COLO829 (cell line): ENCODE measurements around the gene COL5A2.

Source experiments
- DNase-seq: peaks from one replicate; pipeline ENCODE4 v3.0.0; 2012; ENCODE audit warnings: low spot score

The COL5A2 gene

DNA sequence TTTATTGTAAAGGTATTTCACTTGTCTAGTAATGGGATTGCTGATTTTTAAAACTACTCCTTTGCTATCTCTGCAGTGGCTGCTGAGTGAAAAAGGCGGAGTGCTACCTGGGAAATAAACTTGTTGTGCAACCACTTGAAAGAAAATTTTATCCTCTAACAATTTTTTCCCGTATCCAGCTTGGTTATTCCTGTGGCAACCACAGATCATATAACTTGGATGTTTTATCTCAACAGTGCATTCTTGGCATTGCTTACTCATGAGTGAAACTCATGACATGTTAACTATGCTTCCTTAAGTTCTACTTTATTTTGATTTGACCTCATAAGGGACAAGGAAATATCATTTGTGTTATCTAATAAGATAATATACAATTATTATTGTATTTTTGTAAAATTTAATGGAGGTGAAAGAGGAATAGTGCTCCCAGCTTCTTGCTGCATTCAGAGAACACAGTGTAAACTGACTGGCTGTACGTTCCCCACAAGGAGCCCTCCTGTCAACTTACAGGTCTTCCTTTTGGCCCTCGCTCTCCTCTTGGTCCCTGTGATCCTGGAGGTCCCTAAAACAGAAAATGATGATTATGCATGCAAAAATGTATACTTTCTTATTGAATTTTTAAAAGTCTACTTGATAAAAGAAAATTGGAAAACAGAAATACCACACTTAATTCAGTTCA lies 82.7 kb downstream of the COL5A2 start:
- no peak for DNase-seq

DNA sequence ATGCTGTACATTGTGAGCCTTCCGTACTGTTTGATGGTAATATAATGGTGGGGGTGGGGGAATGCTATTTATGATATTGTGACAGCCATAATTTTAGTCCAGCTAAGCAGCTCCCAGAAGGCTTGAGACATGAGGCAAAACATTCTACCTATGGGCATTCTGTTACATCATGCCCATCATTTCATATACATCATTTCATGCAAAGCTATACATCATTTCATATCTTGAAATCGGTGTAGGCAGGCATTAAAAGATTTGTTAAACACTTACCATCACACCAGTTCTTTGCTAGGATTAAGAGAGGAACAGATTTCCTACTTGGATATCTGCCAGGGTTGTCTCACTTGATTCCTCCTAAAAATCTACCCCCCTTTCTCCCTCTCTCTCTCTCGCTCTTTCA lies 84.5 kb downstream of the COL5A2 start:
- no peak for DNase-seq

DNA sequence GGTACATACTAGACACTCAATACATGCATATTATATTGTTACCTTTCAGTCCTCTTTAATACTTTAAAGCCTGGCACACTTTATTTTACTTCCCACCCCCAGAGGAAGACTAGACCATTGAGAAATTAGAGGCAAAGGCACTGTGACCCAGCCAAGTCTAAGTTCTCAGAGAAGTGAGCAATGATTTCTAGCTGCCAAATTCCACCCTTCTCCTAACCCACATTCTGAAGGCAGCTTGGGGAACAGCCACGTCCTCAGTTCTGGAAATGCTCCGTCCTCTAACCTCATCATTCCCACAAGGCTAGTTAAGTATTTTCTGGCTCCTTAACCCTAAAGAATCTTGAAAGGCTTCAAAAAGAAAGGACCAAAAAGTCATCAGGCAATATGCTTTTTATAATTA lies 86.6 kb downstream of the COL5A2 start:
- DNase-seq = no peak

DNA sequence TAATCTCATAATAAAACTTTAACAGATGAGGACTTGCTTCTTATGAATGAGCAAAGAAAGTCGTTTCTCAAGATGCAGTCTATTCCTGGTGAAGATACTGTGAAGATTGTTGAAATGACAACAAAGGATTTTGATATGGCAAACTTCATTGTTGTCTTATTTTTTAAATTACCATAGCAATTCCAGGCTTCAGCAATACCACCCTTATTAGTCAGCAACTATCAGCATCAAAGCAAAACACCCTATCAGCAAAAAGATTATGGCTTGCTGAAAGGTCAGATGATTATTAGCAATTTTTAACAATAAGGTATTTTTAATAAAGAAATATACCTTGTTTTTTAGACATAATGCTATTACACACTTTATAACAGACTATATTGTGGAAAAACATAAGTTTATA lies 88.3 kb downstream of the COL5A2 start:
- DNase-seq = no peak

DNA sequence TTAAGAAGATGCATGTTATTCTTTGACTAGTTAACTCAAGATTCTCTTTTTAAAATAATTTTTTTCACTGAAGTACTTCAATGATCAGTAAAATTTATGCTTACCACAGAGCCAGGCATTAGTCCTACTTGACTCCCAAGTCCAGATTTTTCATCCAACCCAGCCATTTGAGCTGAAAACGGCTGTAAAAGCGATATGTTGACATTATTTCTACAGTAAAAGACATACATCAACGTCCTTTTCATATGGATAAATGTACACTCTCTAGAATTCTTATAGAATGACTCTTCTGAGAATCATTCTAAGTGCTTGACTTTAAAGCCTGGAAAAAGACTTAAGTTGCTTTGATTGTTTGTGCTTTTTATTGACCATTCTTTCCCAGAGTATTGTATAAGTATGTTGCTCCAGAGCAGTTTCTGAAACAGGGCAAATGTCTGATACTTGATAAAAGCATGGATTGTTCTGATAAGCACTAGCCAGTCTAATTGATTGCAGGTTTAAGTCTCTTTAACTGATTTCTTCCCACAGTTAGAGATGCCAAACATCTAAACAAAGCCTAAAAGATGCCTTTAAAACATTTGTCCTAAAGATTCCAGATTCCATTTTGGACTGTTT lies 90.9 kb downstream of the COL5A2 start:
- no peak for DNase-seq

DNA sequence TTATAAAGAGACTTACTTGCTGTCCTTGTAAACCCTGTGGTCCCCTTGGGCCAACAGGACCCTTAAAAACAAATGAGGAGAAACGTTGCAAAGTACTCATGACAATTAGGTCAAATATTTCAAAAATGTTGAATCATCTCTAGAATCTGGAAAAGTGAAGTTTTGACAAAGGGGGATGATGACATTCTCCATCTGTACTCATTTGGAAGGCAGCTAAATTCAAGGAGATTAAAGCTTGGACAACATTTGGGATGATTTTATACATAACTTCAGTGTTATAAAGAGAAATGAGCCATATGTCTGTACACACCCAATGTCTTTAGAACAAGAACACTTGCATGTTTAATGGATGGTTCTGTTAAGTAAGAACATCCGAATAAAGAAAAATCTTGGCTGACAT lies 92.9 kb downstream of the COL5A2 start:
- DNase-seq = no peak

DNA sequence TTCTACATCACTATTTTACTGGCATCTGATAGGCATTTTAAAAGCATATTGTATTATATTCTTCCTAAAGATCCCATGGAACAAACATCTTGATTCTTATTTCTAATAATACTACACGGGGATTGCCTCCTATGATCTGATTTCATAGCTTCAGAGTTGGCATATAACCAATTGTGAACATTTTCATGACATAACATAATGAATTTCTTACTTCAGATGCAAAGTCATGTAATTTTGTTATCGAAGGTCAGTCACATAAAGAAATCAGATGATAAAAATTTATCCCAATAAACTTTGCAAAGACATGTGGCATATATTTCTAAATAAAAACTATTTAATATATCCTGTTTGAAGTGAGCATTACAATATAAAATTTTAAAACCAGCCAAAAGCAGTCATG lies 93.3 kb downstream of the COL5A2 start:
- DNase-seq = no peak

DNA sequence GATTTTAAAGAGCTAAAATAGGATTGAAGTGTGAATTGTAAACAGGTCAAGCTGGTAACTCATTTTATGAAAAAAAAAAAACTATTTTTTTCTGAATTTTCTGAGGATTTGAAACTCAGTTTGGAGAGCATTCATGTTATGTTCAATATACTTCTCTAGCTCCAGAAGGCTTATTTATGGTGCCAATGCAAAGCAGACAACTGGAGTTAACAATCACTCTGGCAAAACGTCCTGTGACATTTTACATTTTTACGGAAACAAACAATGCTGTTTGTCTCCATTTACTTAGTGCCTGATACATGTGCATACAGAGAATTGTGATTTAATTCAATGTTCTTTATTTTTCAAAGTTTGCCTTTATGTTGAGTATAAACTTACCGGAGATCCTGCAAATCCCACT lies 96.0 kb downstream of the COL5A2 start:
- no peak for DNase-seq

DNA sequence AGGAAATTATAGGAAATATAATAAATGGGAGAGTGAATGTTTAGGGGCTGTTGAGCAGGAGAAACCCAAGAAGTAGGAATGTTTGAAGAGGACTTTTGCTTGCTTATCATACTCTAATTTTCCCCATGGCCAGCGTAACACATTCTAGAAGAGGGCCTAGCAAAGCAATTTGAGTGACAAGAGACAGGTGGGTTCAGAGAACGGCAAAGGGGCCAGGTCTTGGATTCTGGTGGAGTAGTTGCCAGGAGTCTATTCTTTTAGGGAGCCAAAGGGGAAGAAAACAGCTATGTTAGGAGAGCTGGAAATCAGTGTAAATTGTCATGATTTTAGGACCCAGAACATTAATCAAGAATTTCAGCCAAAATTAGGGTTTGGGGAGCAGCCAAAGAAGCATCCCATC lies 96.5 kb downstream of the COL5A2 start:
- DNase-seq = no peak

DNA sequence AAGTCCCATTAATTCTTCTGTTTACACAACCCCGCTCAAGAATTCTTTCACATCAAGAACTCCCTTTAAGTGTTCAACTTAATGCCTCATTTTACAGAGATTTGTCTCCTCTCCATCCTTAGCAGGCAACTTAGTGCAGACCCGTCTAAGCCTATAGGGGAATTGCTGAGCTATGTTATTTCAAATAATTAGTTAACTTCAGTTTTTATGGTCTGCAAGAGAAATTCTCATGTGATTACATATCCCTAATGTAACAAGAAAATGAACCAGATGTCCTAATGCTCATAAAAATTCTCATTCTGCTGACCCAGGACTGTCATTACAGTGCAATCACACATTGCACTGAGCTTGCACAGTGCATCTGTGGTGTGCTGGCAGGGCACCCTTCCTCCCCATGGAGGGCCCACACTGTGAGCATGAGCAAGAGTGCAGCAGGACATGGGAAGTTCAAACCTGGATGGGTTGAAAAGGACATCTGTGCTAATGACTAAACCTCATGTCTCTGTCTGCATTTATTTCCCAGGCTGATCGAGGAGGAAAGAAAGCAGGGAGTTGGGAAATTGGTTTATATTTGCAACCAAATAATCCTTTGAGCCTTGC lies 97.1 kb downstream of the COL5A2 start:
- no peak for DNase-seq

DNA sequence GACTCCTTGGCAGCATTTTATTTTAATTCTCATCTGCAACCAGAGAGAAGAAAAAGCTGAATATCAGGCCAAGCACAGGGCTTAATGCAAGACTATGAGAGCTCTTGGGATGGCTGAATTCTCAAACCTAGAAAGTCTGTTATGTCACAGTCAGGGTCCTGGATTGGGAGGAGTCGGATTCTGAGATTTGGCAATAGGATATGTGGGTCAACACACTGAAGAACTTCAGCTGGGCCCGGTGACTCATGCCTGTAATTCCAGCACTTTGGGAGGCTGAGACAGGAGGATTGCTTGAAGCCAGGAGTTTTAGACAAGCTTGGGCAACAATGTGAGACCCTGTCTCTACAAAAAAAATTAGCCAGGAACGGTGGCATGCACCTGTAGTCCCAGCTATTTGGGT lies 103.0 kb downstream of the COL5A2 start:
- DNase-seq = no peak

DNA sequence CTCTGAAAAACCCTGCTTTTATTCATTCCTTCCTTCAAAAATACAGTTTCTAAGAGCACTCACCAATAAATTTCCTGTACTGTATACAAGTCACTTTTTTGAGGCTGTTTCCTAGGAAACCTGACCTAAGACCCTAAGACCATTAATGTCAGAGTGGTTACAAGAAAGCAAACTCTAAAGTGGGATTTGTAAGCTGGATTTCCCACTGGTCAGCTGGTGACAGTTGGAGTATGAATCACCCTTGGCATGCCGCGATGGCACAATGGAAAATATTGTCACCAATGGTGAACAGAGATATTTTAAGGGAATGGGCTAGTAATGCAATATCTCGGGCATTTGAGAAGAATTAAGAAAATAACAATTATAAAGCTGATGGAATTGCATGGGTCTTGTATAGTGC lies 103.4 kb downstream of the COL5A2 start:
- peak; percentile 13 for DNase-seq

DNA sequence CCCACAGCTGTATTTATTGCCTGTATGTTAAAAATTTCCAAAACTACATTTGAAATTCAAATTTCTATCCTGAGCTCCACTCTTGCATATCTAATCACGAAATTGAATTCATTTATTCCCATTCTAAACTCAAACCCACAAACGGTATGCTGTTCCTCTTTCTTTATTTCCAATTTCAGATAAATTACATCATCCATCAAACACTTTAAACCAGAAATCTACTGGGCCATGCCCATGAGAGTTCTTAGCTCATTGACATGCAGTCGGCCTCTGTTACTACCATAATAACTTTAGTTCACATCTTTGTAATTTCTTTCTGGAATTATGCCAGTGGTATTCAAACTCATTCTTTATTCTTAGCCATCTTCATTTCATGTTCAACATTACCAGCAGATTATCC lies 105.1 kb downstream of the COL5A2 start:
- DNase-seq = no peak

DNA sequence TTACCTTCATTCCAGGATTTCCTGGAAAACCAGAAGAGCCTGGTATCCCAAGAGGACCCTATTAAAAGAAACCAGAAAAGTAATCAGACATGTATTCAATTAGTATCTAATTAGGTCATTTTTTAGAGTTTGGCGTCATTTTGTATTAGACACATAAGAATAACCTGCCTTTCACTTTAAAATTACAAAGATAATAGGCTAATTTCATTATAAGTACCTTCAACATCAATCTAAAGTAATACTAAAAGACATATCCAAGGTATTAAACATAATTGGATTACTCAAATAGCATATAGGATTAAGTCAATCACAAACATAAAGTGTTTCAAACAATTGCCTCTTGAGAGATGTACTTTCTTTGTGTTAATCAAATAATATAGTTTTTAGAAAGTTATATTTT lies 107.5 kb downstream of the COL5A2 start:
- DNase-seq = no peak

DNA sequence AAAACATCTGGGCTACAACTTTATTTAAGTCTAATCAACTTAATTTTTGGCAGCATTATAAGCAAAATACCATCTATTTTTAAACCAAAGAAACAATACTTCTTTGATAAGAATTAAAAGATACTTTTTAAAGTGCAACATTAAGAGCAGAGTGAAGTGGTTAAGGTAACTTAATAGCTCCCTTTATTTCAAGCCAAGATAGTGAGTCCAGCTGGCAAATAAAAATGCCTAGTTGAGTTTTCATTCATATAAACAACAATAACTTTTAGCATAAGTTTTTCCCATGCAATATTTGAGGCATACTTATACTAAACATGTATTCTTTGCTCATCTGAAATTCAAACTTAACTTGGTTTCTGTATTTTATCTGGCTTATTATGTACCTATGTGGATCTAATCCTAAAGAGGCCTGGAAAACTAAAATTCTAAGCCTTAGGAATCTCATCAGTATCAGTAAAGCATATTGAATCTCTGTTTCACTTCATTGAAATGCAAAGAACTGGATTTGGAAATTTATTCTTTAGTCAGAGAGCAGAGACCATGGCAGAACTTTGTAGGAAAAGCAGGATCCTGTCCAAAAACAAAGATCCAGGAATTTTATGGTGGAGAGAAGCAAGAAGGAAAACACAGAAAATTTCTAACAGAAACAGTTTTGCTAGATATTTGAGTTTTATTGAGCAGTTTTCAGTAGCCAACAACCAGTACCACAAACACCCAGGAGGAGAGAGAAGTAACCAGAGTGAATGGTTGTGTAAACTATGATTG lies 109.5 kb downstream of the COL5A2 start:
- DNase-seq = no peak

DNA sequence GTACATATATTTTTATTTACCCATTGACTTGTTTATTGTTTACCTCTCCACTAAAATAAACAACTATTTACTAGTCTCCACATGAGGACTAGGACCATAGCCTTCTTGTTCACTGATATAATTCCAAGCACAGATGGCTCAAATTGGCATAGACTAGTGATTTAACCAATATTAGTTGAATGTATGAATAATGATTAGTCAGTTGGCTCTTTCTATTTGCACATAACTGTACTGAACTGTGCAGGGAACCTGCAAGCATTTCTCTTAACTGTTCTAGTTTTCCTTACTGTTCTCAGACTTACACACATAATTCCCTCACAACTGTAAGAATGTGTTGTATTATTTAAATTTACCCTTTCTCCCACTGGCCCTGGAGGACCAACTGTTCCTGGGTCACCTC lies 113.5 kb downstream of the COL5A2 start:
- no peak for DNase-seq

DNA sequence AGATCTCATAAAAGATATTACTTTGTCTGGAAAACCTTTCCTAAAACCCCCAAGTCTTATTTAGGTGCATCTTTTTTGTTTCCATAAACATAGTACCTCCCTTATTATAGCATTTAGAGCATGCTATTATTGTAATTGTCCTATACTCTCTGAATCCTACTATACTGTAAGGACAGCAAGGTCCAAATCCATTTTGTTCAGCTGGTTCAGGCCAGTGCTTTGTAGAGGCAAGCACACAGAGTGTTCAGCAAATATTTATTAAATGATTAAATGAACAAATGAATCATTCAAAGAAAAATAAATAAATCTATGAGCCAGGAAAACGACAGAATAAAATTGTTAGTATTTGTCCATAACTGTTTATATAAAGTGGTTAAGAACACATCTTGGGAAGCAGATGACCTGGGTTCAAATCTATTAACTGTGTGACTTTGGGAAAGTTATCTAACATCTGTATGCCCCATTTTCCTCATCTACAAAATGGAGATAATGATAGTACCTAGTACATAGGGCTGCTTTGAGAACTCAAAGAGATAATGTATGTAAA lies 119.4 kb downstream of the COL5A2 start:
- no peak for DNase-seq

DNA sequence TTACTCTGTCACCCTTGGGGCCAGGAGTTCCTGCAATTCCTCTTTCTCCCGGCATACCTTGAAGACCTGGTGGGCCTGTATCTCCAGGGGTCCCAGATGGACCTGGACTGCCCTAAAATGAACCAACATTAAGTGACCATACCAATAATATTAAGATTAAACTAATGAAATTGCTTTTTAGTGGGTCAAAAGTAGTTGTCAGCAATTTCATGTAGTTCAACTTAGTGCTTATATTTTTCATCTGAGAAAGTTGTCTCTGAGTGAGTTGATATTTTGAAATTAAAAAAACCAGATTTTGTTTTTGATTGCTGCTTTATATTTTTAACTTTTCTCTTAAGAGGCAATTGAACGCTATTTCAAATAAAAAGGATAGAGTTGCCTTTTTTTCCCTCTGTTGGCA lies 122.2 kb downstream of the COL5A2 start:
- DNase-seq = no peak

DNA sequence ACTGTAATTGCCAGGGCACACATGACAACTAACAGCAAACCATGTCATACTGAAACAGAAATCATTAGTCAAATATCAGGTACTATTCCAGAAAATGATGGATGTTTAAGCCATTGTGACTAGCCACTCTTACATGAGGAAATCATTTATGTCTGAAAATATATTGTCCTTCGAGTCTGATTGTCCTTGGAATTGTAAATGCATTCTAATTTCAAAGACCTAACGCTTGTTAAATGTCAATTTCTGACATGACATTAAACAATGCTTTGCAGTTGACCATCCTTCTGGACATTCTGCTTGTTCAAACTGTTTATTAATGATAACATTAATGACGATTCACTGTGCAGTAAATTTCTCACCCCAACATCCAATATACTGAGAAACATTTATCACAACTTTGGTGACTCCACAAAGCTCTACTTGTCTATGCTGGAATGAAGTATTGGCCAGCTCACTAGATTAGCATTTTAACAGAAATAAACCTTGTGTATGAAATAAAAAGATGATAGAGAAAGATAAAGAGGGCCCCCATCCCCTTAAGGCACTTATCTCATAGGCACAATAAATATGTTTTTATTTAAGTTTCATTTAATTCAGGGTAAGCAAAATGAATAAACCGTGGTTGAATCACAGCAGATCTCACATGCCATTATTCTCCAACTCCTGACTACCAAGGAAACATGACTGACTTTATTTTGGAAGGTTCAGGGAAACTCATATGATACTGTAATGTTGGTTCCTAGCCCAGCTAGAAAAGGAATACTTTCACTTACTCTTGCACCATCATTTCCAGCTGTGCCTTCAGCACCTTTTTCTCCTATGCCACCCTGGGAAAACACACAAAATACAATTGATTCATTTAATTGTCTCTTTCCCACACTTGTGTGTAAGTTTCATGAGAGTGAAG lies 123.1 kb downstream of the COL5A2 start:
- peak; percentile 13 for DNase-seq

DNA sequence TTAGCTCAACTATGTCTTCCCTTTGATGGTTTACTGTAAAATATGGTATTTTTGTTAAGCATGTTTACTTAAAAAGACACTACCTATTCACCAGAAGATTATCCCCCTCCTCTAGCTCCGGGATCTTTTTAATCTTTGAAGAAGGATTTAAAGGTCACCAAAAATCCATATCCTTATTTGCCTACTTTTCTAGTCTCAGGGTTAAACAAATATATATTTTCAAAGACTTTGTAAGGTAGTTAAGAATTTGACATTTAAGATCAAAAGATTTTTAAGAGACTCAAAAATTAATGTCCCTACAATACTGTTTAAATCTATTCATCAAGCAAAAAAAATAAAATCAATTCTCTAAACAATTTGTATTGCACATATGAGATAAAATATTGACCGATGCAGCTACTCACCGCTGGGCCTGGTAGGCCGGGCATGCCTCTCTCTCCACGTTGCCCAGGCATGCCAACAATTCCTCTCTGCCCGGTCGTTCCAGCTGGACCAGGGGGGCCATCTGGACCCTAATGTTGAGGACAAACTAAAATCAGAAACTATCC lies 129.3 kb downstream of the COL5A2 start:
- DNase-seq = no peak

DNA sequence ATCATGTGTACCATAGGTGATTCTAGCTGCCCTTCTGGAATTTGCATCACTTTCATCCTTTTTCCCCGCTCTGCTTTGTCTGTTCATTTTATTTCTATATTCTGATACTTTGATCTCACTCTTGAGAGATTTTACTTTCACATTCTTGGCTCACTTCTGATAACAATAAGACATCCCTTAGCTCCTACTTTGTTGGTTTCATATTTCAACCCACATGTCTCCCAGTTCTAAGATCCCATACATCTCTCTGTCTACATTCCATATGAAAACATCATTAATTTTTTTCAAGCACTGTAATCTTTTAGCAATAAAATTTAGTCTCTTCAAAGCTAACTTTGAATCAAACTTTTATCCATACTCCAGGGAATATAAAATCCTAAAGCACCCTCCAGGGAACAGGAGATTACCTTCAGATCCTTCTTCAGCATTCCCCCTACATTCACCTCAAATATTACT lies 129.8 kb downstream of the COL5A2 start:
- no peak for DNase-seq
